ENCODE results near the gene ARMC8.

GRCh38 chr3:138139691-138140090 lies 47.4 kb upstream of the ARMC8 start:
- no peak for TF ChIP-seq CTCF (IDR thresholded peaks at IDR 0.05)
- no peak for TF ChIP-seq POLR2A (IDR thresholded peaks at IDR 0.05)
